NCI-H1092 treated with DMSO at 0.1 percent for 48 hours (cell line): ENCODE results near the gene AP3D1.
"Not testable (repeated sequence)": the region's sequence is repeated elsewhere in the genome, so short reads cannot be mapped to it uniquely, and the experiment has no call there.

Experiments used
- DNase-seq: peaks from one replicate; lab custom pipeline; 2025; lab: John Stamatoyannopoulos, UW

AP3D1 gene

DNA sequence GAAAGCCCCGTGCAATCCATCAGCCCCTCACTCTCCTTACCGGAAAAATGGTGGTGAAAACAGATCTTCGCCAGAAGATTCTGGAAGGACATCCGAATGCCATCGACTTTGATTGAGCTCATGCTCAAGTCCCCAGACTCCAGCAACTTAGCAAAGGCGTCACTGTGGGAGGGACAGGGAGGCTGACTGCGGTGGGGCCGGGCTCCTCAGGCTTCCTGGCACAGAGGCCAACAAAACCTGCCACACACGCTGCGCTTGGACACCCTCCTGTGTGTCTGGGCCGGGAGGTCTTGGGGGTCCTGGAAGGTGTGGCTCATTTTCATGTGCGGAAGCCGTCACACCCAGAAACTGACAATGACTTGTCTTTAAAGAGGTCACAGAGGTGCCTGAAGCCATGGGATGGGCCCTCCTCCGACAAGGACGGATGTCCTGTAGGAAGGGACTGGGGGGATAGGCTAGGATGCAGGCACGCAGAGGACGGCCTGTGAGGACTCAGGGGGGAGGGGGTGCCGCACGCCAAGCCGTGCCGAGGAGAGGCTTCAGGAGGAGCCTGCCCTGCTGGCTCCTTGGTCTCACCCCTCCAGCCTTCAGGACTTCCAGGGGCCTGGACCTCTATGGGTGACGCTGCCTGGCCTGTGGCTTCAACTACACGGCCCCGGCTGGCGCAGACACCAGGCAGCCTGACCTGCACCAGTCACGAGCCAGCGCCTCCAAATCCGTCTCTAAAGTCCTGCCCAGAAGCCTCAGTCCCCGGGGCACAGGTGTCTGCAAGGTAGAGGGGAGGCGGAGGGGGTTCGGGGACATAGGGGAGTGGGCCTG, 42.1 kb downstream of the AP3D1 start:
- DNase-seq = no peak

DNA sequence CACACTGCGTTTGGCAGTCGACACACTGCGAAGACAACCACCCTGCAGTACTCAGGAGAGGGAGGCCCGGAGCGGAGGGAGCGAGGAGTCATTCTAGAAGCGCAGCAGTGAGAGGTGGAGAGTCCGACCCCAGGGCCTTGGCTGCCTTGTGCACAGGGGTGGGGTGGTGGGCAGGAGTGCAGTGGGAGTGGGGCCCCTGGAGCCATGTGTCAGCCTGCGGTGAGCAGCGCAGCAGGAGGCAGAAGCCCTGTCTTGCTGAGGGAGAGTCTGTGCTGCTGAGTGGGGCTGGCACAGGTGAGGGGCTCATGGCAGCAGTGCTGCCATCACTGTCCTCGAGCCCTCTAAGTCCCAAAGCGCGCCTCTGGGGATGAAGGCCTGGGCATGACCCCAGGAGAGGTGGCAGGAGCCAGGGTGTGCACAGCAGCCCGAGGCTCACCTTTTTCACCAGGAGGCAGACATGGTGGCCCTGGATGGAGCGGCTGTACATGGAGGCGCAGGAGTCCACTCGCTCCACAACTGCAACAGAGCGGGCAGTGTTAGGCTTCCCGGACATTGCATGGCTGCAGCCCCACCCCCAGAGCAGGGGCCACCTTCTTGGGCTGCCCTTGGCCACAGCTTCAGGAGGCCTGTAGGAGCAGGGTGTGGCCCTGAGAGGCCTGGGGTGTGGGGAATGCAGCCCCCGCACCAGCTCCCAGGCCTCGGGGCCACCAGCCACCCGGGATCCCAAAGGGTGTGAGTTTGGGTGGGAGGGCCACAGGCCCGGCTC, 42.9 kb downstream of the AP3D1 start:
- no peak for DNase-seq

DNA sequence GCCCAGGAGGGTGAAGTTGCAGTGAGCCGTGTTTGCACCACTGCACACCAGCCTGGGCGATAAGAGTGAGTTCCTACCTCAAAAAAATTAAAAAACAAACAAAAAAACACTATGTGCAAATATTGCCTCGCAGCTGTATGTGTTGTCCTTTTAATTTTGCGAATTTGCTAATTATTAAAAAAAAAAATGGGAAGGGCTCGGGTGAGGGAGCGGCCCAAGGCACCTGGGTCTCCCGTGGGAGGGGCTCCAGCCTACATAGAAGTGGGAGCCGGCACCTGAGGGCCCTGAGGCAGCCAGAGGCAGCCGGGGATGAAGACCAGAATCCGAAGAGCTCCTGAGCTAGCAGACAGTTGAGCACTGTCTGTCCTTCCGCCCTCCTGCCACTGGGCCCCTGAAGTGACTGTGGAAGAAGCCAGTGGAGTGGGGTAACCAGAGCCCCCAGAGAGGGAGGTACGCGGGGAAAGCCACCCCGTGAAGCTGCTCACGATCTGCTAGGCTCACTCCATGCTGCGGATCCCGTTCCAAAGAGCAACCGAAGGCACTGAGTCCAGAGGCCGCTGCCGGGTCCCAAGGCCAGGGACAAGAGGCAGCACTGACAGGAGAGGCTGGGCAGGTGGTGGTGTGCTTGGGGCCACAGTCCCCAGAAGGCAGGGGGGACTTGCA, 48.2 kb downstream of the AP3D1 start:
- no peak for DNase-seq

DNA sequence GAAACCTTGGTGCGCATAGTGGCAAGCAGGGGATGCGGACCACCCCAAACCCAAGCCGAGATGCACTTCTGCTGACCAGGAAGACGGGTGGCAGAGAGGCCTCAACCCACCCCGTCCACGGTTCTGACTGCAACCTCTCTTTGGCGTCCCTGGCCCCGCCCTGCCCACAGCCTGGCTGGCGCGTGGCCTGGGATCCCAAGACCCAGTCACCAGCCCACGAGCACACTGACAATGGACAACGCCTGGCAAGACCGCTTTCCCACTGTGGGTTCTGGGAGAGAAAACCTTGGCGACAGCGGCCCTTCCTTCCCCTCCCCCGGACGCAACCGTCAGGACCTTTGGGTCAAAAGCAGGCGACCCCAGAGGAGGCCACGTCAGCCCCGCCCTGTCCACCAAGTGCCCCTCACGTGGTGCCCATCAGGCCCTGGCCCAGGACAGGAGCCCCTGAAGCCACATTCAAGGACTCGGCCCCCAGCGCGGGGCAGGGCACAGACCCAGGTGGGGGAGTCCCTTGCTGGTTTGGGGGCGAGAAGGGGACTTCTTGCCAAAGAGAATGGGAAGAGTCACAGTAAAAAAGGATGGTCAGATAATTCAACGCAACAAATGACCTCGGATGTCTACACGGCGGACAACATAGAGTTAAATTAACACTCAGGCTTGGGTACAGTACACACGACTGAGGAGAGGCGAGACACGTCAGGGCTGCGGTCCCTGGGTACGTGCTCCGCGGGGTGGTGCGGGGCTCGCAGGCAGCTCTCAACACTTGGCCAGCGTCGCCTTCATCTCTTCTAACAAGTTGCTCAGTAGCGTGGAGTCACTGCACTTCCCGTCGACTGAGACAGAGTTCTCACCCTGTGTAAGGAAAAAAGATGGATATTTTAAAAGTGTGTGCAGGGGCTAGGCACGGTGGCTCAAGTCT, 49.7 kb downstream of the AP3D1 start:
- no peak for DNase-seq

DNA sequence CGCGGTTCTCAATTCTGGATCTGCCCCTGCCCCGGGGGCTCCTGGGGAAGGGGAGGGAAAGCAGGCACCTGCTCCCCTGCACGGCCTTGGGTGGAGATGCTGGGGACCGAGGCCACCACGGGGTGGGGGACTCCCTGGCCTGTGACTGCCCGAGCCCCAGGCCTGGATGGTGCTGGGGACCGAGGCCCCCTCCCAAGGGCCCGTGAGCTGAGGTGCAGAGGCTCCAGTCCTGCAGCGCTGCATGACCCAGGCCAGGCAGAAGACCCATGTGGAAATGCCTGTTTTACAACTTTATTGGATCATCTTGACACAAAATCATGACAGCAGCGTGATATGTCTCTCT, 50.7 kb downstream of the AP3D1 start:
- DNase-seq = no peak

DNA sequence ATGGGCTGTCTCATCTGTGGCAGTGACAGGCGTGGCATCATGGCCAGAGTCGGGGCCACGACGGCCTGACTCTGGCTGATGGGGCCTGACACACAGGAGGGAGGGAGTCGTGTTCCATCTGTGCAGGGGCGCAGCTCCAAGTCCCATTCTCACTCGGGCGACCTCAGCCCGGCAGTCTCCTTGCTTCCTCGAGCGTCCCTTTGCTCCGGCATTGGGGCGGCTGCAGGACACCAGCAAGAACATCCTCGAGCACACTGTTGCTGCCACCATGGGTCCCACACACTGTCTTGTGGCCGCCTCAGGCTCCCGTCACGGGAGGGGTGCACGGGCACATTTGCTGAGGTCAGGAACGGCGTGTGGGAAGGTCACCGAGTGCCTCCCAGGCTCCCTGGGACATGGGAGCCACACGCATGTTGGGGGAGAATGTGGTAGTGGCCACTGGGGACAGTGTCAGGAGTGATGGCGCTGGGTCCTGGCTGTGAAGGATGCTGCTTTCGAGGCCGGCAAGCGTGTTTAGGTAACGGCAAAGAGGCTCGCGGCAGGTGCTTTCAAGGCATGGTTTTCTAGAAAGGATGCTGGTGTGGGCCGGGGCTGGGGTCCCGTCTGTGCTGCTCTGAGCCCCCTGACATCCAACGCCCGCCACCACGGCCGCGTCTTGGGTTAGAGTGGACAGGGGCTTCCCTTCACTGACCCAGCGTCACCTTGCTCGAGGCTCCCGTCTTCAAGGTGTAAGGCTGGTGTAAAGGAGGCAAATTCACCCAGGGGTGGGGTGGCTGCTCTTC, 51.2 kb downstream of the AP3D1 start:
- DNase-seq = no peak

DNA sequence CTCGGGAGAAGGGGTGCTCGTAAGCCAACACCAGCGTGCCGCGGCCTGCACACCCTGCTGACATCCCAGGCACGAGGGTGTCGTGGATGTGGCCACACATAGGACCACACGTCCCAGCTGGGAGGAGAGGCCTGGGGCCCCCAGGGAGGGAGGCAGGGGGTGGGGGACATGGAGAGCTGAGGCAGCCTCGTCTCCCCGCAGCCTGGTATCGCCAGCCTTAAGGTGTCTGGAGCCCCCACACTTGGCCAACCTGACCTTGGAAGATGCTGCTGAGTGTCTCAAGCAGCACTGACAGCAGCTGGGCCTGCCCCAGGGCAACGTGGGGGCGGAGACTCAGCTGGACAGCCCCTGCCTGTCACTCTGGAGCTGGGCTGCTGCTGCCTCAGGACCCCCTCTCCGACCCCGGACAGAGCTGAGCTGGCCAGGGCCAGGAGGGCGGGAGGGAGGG, 52.3 kb downstream of the AP3D1 start:
- no peak for DNase-seq

DNA sequence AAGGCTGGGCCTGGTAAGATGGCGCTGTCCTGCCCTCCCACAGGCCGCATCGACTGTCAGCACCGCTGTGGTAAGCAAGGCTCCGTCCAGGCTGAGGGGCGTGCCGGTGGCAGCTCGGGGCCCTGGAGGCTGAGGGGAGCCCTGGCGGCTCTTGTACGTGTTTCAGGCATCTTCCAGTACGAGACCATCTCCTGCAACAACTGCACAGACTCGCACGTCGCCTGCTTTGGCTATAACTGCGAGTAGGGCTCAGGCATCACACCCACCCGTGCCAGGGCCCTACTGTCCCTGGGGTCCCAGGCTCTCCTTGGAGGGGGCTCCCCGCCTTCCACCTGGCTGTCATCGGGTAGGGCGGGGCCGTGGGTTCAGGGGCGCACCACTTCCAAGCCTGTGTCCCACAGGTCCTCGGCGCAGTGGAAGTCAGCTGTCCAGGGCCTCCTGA, 53.5 kb downstream of the AP3D1 start:
- no peak for DNase-seq

DNA sequence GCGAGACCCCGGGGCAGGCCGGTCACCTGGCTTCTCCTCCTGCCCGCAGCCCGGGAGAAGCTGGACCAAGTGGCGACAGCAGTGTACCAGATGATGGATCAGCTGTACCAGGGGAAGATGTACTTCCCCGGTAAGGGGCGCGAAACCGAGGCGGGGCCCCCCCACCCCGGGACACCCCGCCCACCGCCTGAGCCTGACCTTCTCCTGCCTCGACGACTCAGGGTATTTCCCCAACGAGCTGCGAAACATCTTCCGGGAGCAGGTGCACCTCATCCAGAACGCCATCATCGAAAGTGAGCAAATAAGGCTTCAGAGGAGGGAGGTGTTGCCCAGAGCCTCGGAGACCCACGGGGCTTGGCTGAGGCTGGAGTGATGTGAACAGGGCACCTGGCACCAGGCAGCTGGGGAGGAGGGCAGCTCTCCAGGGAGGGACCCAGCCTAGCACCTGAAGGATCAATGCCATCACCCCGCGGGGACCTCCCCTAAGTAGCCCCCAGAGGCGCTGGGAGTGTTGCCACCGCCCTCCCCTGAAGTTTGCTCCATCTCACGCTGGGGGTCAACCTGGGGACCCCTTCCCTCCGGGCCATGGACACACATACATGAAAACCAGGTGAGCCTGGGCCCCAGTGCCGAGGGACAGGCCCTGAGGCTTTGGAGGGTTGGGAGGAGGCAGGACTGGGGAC, 54.0 kb downstream of the AP3D1 start:
- peak; percentile 31 for DNase-seq

DNA sequence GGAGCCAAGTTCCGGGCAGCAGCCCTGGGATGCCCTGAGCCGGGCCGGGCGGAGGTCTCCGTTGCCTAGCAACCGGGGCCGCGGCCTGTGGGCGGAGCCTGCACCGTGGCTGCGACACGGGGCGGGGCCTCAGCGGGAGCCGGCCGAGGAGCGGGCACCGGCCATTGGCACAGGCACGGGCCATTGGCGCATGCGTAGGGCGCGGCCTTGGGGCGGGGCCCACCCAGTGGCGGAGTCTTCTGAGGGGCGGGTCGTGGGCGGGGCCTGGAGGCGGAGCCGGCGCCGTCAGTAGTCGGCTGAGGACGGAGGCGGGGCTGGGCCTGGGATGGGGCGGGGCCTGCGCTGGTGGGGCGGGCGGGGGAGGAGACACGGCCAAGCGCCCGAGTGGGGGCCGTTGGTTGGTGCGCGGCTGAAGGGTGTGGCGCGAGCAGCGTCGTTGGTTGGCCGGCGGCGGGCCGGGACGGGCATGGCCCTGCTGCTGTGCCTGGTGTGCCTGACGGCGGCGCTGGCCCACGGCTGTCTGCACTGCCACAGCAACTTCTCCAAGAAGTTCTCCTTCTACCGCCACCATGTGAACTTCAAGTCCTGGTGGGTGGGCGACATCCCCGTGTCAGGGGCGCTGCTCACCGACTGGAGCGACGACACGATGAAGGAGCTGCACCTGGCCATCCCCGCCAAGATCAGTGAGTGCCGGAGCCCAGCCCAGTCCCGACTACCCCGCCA, 54.7 kb downstream of the AP3D1 start, which contains the start of gene IZUMO4:
Gene IZUMO4, plus strand, starts transcription at position 436 of the 723 bp plus-strand sequence. Its CDS starts 31 bp downstream, at position 467.
- DNase-seq = peak; percentile 94

DNA sequence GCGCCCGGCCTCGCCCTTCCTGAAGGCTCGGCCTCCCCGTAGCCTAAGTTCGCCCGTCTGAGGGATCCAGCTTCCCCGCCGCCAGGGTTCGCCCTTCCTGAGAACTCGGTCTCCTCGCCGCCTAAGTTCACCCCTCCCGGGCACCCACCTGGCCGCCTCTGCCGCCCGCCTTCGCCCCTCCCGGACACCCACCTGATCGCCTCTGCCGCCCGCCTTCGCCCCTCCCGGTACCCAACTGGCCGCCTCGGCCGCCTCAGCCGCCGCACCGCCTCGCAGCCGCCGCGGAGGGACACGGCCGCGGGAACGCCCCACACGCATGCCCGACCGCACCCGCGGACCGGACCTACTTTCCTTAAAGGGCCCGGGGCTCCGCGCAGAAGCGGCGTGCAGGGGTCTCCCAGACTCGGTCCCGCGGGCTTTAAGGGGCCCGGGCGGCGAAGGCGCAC, 55.3 kb downstream of the AP3D1 start, which contains the start of gene MOB3A:
Gene MOB3A, minus strand, starts transcription at position 293 of the 446 bp plus-strand sequence. CDS start 17,766 bp downstream, outside the sequence.
- DNase-seq = peak; percentile 94

DNA sequence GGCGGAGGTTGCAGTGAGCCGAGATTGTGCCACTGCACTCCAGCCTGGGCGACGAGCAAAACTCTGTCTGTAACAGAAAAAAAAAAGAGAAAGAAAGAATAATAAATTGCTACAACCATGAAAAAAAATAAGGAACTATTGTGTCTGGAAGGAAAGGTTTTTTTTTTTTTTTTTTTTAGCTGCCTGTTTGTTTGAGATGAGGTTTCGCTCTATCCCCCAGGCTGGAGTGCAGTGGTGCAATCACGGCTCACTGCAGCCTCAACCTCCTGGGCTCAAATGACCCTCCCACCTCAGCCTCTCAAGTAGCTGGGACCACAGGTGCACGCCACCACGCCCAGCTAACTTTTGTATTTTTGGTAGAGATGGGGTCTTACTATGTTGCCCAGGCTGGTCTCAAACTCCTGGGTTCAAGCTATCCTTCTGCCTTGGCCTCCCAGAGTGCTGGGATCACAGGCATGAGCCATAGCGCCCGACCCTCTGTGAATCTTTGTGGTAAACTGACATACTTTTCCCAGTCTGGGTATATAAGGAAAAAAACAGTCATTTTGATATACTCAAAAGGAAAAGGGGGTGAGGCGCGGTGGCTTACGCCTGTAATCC, 59.3 kb downstream of the AP3D1 start:
- not testable (repeated sequence) for DNase-seq

DNA sequence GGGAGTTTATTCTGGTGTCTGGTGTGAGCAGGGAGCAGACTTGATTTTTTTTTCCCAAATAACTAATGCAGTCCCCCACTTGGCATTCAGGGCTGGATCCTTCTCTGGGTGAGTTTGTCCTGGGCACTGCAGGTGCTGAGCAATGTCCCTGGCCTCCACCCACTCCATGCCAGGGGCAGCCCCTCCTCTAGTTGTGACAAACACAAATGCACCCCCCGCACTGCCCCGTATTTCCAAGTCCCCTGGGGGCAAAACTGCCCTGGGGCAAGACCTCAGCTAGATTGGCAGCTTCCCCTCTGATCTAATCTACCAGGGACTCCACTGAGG, 61.7 kb downstream of the AP3D1 start:
- no peak for DNase-seq

DNA sequence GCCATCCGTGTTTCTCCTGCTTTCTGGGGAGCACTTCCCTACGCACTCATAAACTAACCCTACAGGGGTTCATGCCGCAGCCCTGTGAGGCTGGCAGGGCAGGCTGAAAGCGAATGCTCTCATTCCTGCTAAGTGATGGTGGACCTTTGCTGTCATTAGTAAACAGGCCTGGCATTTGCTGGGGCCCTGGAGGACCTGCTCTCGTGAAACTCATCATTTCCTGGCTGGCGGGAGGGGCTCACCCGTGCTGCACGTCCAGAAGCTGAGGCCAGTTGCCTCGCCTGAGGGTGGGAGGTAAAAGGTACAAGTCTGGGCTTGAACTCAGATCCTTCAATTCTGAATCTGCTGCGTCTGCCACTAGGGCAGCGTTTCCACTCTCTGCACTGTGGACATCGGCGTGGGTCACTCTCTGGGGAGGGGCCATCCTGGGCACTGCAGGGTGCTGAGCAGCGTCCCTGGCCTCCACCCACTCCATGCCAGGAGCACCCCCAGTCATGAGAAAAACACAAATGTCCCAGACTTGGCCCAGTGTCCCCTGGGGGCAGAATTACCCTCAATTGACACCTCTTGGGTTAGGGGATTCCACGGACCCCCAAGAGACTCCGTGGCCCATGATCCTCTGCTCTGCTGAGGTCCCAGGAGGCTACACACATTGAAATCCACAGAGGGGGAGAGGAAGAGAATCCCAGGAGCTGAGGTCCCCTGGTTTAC, 62.2 kb downstream of the AP3D1 start:
- DNase-seq = no peak

DNA sequence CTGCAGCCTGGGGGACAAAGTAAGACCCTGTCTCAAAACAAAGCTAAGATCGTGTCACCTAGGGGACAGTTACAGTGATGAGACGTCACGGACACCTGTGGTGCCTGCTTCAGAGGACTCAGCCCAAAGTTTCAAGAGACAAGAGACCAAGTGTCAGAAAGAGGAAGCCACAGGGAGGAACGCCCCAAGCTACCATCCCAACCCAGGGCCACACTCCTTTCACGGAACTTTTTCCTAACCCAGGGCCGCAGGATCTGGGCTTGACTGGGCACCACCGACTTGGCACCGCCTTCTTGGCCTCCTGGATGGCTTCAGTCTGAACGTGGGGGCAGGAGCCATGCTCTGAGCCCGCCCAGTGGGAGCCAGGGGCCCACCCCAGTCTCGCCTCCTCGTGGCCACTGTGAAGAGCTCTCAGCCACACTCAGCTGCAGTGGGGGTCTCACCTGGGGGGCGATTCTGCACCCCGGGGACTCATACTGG, 63.7 kb downstream of the AP3D1 start:
- DNase-seq = no peak

DNA sequence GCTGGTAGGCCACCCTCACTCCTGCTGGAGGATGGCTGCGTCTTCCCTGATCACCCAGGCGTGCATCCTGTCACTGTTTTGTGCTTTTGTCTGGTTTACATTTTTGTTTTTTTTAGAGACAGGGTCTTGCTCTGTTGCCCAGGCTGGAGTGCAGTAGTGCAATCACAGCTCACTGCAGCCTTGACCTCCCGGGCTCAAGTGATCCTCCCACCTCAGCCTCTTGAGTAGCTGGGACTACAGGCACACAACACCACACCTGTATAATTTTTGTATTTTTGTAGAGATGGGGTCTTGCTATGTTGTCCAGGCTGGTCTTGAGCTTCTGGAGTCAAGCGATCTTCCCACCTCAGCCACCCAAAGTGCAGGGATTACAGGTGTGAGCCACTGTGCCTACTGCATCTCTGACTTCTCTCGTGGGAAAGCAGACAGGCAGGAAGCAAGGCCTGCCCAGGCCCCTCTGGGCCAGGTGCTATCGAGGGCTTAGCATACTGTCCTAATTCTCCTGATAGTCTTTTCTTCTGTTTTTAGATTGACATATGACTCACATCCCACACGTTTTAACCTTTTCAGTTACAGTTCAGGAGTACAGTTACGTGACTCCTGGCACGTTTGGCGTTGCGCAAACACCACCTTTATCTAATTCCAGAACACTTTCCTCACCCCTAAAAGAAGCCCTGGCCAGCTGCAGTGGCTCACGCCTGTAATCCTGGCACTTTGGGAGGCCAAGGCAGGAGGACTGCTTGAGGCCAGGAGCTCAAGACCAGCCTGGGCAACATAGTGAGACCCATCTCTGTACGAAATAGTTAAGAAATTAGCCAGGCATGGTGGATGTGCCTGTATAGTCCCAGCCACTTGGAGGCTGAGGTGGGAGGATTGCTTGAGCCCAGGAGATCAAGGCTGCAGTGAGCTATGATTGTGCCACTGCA, 64.4 kb downstream of the AP3D1 start:
- not testable (repeated sequence) for DNase-seq
